NOMO-1 (cell line): ENCODE measurements around the gene APOBEC2.
"Not testable (repeated sequence)": the region's sequence is repeated elsewhere in the genome, so short reads cannot be mapped to it uniquely, and the experiment has no call there.

Source experiments
- DNase-seq, 2 experiments: peaks; one replicate each; lab custom pipeline; 2025; ENCODE audit not compliant: unreplicated experiment in 2 of 2; lab: John Stamatoyannopoulos, UW

APOBEC2 gene

DNA sequence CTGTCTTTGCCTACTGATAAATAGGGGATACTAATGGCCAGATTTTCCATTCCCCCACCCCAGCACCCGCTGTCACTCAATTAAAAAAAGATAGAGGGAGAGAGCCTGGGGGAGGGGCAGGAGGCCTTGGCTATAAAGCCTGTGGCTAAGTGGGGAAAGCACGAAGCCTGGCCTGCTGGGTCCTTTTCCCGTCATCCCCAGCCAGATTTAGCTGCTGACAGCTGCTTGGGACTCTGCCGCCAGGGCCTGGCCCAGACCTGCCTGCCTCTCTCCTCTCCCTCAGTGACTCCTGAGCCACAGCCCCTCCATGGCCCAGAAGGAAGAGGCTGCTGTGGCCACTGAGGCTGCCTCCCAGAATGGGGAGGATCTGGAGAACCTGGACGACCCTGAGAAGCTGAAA lies at the start of gene APOBEC2:
APOBEC2 (plus strand) TSS at position 162 of the 400 bp plus-strand sequence; CDS start at position 308, 146 bp downstream.
- DNase-seq, result no peak

DNA sequence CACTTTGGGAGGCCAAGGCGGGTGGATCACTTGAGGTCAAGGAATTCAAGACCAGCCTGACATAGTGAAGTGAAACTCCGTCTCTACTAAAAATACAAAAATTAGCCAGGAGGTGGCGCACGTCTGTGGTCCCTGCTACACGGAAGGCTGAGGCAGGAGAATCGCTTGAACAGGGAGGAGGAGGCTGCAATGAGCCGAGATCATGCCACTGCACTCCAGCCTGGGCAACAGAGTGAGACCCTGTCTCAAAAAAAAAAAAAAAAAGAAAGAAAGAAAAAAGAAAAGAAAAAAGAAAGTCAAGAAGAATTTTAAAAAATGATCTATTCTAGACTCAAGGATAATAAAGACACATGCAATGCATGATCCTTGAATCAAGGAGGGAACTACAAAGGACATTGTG lies 46.8 kb upstream of the APOBEC2 start:
- DNase-seq, result peak; percentile 56 to 57

DNA sequence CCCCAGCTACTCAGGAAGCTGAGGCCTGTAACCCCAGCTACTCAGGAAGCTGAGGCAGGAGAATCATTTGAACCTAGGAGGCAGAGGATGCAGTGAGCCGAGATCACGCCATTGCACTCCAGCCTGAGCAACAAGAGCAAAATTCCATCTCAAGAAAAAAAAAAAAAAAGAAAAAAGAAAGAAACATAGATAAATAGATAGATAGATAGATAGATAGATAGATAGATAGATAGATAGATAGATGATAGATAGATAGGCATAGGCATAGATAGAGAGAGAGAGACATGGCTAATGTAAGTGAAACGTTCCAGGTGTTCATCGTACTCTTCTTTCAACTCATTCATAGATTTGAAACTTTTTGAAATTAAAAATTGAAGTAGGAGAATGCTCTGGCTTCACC lies 46.0 kb upstream of the APOBEC2 start:
- not testable (repeated sequence) for DNase-seq

DNA sequence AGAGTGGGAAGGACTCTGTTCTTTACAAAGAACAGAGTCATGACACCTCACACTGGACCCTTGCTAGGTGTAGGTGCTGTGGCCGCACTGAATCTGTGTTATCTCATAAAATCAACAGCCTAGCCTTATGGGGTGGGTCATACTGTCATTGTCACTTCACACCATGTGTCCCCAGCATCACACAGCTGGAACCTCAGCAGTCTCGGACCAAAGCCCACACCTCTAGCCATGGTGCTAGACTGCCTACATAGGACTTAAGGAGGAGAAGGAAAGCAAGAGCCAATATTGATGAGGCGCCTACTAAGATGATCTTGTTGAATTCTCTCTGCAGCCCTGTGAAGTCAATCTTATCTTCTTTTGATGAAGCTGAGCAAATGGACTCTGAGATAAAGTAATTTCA lies 45.0 kb upstream of the APOBEC2 start:
- DNase-seq, result no peak

DNA sequence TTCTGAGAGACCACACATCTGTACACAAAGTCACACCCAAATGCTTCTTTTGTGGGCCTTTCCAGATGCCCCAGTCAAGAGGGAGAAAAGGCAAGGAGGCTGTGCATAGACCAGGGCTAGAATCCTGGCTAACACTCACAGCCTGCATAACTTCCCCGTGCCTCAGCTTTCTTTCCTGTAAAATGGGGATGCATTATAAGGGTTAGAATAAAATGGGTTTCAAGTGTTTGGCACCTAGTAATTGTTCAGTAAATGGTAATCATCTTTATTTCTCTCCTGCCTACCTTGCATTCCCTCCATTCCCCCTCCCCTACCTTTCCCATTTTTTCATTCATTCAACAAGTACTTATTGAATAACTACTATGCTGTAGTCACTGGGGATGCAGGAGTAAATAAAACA lies 43.3 kb upstream of the APOBEC2 start:
- no peak for DNase-seq

DNA sequence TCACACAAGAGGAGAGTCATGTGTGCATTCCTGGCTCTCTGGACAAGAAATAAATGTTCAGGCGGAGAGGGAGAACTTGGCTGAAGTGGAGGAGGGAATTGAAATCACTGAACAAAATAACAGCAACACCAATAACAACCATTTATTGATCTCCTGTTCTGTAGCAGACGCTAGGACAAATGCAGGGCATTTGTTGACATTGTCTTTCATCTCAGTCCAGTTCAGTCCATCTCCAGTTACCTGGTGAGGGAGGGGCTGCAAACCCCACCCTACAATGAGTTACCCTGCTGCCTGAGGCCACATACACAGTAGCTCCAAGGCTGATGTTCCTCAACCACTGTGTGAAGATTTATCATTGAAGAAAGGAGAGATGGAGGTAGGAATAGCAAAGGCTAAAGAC lies 41.3 kb upstream of the APOBEC2 start:
- no peak for DNase-seq

DNA sequence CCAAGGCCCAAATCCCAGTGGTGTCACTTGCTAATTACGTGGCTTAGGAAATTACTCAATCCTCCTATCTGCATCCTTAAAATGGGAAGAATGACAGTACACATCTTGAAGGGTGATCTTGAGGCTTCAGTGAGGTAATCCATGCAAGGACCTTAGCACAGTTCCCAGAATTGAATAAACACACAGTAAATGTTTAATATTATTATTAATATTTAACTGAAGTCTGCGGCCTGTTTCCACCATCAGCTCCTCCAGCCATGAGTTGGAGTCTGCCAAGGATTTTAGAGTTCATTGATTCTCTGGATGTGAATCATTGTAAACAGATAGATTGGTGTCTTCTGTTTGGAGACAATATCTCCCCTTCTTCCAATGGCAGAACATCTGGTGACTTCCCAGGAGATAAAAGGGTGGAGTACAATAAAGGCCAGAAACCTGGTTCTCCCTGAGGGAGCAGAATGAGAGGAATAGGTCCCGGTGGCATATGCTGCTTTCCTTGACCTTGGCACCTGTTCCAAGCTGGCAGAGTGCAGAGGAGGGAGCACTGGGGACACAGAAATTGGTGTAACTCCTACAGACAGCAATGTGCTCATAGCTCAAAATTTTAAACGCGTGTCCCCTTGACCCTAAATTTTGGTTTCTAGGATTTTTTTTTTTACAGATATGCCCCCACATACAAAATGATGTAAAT lies 39.4 kb upstream of the APOBEC2 start:
- DNase-seq, result no peak

DNA sequence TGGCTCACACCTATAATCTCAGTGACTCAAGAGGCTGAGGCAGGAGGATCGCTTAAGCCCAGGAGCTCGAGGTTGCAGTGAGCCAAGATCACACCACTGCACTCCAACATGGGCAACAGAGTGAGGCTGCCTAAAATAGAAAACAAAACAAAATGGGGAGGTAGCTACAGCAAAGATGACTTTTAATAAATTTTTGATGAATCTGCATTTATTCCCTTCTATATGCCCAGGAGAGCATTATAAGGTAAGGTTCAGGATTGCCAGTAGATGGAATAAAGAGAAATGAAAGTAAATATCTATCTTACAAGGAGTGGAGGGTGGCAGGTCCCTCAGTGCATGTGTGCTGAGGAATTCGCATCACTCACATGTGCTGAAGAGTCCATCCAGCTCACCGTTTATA lies 38.2 kb upstream of the APOBEC2 start:
- DNase-seq, result no peak

DNA sequence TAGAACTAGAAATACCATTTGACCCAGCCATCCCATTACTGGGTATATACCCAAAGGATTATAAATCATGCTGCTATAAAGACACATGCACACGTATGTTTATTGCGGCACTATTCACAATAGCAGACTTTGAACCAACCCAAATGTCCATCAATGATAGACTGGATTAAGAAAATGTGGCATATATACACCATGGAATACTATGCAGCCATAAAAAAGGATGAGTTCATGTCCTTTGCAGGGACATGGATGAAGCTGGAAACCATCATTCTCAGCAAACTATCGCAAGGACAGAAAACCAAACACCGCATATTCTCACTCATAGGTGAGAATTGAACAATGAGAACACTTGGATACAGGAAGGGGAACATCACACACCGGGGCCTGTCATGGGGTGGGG lies 37.1 kb upstream of the APOBEC2 start:
- not testable (repeated sequence) for DNase-seq

DNA sequence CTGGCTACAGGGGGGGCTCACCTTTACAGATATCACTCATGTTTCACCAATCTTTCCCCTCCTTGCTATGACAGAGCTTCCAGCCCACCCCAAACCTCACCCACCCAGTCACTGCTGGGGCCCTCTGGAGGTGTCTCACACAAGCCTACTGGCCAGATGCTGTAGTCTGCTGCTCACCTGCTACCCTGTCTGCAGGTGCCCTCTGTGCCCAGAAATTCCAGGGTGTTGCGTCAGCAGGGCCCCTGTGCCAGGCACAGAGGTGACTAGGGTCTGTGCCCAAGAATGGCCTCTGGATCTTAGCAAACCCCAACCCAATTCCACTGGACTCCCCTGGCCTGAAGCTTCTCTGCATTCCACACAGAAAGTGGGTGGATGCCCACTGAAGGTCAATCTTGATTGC lies 35.3 kb upstream of the APOBEC2 start:
- no peak for DNase-seq

DNA sequence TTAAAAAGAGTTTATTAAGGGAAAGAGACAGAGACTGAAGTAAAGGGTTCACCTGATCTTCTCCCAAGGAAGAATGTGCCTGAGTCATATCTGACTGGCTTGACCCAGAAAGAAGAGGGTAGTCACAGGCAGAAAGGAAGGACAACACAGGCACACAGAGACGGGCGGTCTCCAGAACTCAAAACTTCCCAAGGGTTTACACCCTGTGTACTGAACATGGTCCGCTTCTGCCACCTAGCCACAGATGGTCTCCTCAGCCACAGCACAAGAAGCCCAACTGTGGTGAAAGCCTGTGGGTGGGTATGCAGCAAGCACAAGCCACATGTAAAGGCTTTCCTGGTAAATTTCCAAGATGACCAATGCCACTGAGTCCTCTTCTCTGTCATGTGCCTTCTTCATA lies 31.2 kb upstream of the APOBEC2 start:
- no peak for DNase-seq

DNA sequence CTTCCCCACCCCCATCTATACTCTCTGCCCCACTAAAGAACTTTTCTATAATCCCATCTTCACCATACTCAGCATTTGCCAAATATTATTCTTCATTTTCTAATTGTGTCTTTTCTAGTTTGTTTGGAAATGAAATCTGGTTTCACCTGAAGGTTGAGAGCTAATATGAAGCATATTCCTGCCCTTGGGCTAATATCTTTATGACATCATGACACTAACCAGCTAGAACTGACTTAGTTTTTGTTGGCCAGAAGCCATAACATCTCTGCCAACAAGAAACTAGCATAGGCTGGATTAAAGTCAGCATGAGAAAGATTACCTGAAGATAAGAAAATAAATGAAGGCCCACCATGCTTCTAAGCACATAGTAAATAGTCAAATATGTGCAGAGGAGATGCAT lies 30.7 kb upstream of the APOBEC2 start:
- DNase-seq, result no peak

DNA sequence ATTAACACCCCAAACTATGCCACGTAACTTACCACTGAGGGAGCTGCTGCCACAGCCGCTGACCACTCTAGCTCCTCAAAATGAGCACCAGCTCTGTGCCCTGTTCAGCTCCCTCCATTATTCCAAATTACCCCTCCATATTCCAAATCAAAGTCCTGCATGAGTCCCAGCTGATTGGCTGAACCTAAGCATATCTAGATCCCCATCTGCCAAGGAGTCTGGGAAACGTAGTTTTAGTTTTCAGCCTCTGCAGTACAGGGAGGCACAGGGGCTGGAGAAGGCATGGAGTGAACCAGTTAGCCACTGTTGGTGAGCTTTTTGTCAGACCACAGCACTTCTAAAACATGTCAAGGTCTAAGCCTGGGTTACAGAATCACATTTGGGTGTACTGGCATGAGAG lies 29.9 kb upstream of the APOBEC2 start:
- DNase-seq, result no peak

DNA sequence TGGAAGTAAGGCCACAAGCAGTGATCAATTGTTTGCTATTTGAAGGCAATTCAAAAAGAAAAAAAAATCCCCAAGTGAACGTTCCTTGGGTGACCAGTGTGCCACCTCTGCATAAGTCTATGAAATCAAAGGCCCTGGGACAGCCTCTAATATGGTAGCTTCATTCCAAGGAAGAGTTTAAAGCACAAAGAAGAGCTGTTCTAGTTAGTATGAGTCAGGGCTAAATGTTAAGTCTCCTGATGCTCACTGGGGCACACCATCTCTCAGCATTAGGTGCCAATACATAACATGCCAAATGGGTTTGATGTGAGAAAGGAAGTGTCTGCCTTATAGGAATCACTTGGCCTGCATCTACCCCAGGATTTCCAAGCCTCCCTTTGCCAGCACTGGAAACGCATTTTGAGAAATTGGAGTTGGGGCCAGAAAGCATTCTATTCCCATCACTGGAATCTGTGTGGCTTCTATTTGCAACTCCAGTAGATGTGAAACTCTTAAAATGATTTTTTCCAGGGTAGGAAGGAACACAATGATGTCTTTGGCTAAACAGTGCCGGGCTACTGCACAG lies 27.0 kb upstream of the APOBEC2 start:
- no peak for DNase-seq

DNA sequence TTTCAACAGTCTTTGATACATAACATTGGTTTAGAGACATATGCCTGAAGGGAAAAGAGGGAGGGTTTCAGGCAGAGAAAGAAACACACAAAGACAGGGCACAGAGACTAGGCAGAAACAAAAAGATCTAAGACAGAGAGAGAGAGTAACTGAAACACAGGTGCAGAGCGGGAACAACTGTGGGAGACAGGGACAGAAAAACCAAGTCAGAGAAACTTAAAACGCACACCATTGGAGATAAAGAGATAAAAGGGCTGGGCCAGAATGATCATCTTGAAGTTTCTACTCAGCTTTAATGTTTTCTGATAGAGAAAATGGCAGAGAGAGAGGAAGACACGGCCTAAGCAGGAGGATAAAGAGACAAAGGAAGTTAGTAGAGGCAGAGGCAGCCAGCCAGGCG lies 25.8 kb upstream of the APOBEC2 start:
- DNase-seq, result no peak

DNA sequence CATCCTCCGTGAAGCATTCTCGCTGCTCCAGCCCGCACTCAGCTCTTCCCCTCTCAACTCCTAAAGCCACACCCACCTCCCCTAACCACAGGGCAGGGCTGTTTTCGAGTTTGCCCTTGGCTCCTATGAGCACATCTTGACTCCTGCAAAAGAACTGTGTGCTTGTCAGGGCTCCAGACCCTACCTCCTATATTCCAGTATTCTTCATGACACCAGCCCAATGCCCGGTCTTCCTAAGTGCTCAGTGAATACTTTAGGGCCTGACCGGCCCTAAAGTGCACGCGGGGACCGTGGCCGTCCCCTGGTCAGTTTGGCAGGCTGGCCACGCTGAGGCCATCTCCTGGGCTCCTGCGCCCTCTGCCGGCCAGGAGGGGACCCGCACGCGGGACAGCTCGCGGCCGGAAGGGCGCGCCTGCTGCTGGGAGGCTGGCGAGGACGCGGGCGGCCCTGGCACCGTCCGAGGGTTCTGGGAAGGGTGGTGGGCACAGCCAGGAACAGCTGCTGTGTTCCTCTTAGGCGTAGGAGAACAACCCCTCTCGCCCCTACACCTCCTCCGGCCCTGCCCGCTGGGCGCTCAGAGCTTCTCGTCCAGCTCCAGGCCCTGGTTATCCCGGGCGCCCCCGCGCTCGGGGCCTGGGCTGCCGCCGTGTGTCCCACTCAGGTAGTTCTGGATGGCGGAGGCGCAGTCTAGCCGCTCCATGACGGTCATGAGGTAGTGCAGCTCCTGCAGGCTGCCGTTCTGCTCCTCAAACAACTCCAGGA lies 25.0 kb upstream of the APOBEC2 start:
- peak; percentile 66 to 79 for DNase-seq

DNA sequence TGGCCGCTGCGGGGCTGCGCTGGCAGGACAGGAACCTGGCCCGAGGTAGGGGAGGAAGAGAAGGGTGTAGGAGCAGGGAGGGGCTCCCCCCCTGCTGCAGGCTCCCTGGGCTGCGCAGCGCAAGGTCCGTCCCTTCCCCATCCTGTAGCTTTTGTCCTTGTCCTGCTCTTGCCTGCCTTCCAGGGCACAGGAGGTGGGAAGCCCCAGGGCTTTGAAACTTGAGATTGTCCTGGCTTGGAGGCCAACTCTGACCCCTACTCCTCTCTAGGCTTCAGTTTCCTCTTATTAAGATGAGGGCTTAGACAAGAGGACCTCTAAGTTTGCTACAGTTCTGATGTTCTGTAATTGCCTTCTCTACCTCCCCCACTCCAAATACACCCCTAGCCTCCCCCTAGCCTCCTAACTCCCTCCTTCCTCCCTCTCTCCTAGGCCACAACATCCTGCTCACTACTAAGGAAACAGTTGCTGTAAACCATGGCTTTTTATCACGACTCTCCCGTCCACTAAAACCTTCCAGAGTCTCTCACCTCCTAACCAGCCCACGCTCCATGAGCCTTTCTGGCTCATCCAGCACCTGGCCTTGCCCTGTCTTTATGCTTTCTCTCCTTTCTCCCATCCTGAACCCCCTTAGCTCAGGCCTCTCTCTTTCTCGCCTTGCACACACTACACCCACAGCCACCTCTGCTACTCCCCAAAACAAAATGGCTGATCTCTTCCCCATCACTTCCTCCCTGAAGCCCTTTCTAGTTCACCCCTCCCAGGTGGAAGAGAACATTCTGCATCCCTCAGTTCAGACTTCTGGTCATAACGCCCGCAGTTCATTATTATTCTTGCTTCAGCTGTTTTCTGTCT lies 24.2 kb upstream of the APOBEC2 start:
- peak in 1 of 2 experiments; percentile 50 for DNase-seq

DNA sequence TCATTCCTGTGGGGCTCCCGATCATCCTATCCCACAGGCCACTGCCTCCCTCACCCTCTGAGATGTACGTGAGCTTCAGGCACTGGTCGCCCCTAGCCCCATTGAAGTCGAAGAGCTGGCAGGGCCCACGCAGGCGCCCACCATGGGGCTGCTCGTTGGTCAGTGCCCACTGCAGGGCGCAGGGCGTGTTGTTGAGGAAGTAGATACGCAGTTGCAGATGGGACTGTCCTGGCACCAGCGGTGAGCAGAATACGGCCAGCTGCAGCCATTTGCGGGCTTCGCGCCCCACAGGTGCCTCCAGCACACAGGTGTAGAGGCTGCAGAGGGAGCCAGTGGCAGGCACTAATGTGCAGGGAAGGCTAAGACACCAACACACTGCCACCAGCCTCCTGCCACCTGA lies 20.2 kb upstream of the APOBEC2 start:
- DNase-seq, result no peak

DNA sequence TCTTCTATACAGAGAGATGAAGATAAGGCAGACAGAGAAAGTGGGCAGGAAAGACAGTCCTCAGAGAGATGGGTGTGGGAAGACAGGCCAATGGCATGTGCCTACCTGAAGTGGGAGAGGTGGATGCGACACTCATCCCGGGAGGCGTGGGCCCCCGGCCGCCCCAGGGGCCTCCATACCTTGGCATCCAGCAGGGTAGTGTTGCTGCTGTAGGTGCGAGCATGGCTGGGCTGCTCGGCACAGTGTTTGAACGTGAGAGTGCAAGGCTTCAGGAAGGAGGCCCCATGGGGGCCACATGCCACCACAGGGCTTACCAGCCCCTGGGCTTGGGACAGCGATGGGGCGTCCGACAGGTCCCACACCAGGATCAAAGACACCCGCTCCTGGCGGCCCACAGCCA lies 19.2 kb upstream of the APOBEC2 start:
- no peak for DNase-seq

DNA sequence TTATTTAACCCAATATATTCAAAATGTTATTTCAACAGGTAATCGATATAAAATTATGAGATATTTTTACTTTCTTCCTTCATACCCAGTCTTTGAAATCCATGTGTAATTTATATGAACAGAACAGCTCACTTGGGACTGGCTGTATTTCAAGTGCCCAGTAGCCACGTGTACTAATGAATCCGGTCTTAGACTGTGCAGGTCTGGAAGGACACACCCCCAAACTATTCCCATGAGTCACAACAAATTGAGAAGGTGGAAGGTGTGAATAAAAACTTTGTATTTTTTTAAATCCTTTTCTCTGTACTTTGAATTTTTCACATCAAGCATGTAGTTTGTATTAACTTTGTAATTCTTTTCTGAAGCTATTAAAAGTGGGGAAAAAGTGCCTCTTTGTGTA lies 16.8 kb upstream of the APOBEC2 start:
- DNase-seq, result no peak

DNA sequence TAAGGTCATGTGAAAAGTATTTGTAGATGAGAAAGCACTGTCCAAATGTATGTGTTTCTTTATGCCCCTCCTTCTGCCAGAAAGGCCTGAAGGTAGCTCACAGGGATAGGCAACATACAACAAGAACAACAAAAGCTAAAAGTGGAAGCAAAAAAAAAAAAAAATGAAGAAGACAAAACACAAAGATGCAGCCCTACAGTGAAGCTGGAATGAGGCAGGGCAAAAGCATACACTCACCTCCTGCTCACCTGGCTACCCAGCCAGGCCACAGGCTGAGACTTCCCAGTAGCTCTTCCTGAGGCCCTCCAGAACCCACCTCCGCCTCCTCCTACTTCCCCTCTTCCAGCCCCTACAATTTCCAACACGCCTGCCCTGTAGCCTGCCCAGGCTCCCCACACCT lies 16.4 kb upstream of the APOBEC2 start:
- DNase-seq, result no peak
